ENCODE measurements around the gene PSMB7. TPM values are rescaled to one million over a fixed set of nuclear protein-coding genes. Genes with fewer than 3 reads are reported as not detected.

The PSMB7 gene
- polyA plus RNA-seq, 1 experiment: 396 TPM

GRCh38 chr9:124377551-124378406, 37.5 kb downstream of the PSMB7 start:
- no peak for DNase-seq (ENCODE audit: low read depth, low spot score)

GRCh38 chr9:124376329-124376728, 38.9 kb downstream of the PSMB7 start:
- Histone ChIP-seq H3K27ac (ENCODE audit: low read depth, low read length) (no peak overlapping the region), H3K4me3 (ENCODE audit: low read depth, low read length) (no peak overlapping the region), H3K9me3 (ENCODE audit: control insufficient read depth, insufficient read depth, low read length) (peaks cover 3% of the 10 kb centered on the region; the same call in 1 of the 2 replicates), H3K27me3 (ENCODE audit: control insufficient read depth, insufficient read depth, low read length) (no peaks in the 10 kb centered on the region)
- POLR2A ChIA-PET: interaction anchor here (0.6 kb wide), 1 partner anchor 15 kb away, joined by 3 read pairs; no protein-coding TSS in a partner anchor
- CTCF ChIA-PET: interaction anchor here (1.5 kb wide), 1 partner anchor 11 kb away, joined by 5 read pairs; no protein-coding TSS in a partner anchor
- TF ChIP-seq CTCF (IDR thresholded peaks at IDR 0.05; ENCODE audit: low read depth, low read length): no peak
- DNase-seq (ENCODE audit: low read depth, low spot score): no peak

More at GRCh38 chr9:124377551-124378406, 37.5 kb downstream of the PSMB7 start:
- POLR2A ChIA-PET: no interaction called here
- CTCF ChIA-PET: interaction anchor here (0.7 to 1.3 kb wide), 3 partner anchors 12 to 32 kb away, joined by 3 to 6 read pairs (median 4); no protein-coding TSS in a partner anchor
- H3K27ac ChIP-seq (ENCODE audit: low read depth, low read length): no peak overlapping the region
- TF ChIP-seq CTCF (IDR thresholded peaks at IDR 0.05; ENCODE audit: low read depth, low read length): no peak
- H3K9me3 ChIP-seq (ENCODE audit: control insufficient read depth, insufficient read depth, low read length): peaks cover 3% of the 10 kb centered on the region; the same call in 1 of the 2 replicates
- H3K27me3 ChIP-seq (ENCODE audit: control insufficient read depth, insufficient read depth, low read length): no peaks in the 10 kb centered on the region
- no peak overlapping the region for H3K4me3 ChIP-seq (ENCODE audit: low read depth, low read length)

GRCh38 chr9:124375726-124376125, 39.5 kb downstream of the PSMB7 start:
- no peak overlapping the region for H3K4me3 ChIP-seq (ENCODE audit: low read depth, low read length)
- no peak overlapping the region for H3K27ac ChIP-seq (ENCODE audit: low read depth, low read length)
- H3K27me3 ChIP-seq (ENCODE audit: control insufficient read depth, insufficient read depth, low read length): no peaks in the 10 kb centered on the region
- ChIA-PET CTCF (interaction anchor here (1.5 kb wide), 1 partner anchor 12 kb away, joined by 5 read pairs; no protein-coding TSS in a partner anchor), POLR2A (interaction anchor here (0.6 kb wide), 1 partner anchor 16 kb away, joined by 3 read pairs; no protein-coding TSS in a partner anchor)
- peaks cover 3% of the 10 kb centered on the region; the same call in 1 of the 2 replicates for H3K9me3 ChIP-seq (ENCODE audit: control insufficient read depth, insufficient read depth, low read length)
- no peak for TF ChIP-seq CTCF (IDR thresholded peaks at IDR 0.05; ENCODE audit: low read depth, low read length)
- no peak for DNase-seq (ENCODE audit: low read depth, low spot score)

GRCh38 chr9:124373851-124374250, 41.4 kb downstream of the PSMB7 start:
- no peak for DNase-seq (ENCODE audit: low read depth, low spot score)
- no peaks in the 10 kb centered on the region for H3K27me3 ChIP-seq (ENCODE audit: control insufficient read depth, insufficient read depth, low read length)
- CTCF ChIA-PET: interaction anchor here (1.1 kb wide), 1 partner anchor 13 kb away, joined by 3 read pairs; no protein-coding TSS in a partner anchor
- H3K9me3 ChIP-seq (ENCODE audit: control insufficient read depth, insufficient read depth, low read length): peaks cover 3% of the 10 kb centered on the region; the same call in 1 of the 2 replicates
- H3K4me3 ChIP-seq (ENCODE audit: low read depth, low read length): no peak overlapping the region
- TF ChIP-seq CTCF (IDR thresholded peaks at IDR 0.05; ENCODE audit: low read depth, low read length): no peak
- no peak overlapping the region for H3K27ac ChIP-seq (ENCODE audit: low read depth, low read length)
- POLR2A ChIA-PET: no interaction called here

- CTCF ChIA-PET: no interaction called here
These were observed 41.9 kb downstream of the PSMB7 start for GRCh38 chr9:124373386-124373785.

More at GRCh38 chr9:124373386-124373785, 41.9 kb downstream of the PSMB7 start:
- Histone ChIP-seq H3K4me3 (ENCODE audit: low read depth, low read length) (no peak overlapping the region), H3K9me3 (ENCODE audit: control insufficient read depth, insufficient read depth, low read length) (peaks cover 3% of the 10 kb centered on the region; the same call in 1 of the 2 replicates), H3K27ac (ENCODE audit: low read depth, low read length) (no peak overlapping the region), H3K27me3 (ENCODE audit: control insufficient read depth, insufficient read depth, low read length) (no peaks in the 10 kb centered on the region)
- TF ChIP-seq CTCF (IDR thresholded peaks at IDR 0.05; ENCODE audit: low read depth, low read length): no peak
- no peak for DNase-seq (ENCODE audit: low read depth, low spot score)
- POLR2A ChIA-PET: no interaction called here

Data from AG04450 (cell line).